ENCODE data around the gene TTC17.

Gene TTC17

DNA sequence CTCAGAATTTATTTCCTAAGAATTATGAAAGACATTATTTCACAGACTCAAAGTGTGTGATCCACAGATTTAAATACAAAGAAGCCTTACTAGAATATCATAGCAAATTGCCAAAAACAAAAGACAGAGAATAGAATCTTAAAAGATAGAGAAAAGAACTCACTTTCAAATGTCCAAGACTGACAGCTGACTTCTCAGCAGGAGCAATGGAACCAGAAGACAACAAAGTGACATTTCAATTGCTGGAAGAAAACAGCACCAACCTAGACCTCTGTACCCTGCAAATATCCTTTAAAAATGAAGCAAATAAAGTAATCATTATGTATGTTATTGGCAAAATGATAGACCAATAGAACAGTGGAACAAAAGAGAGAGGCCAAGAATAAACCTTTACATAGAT, 109.2 kb downstream of the TTC17 start:
- no peak for DNase-seq

GRCh38 chr11:43477491-43477890, 118.8 kb downstream of the TTC17 start:
- DNase-seq: peak; percentile 51 to 62

- DNase-seq: no peak
These were observed 127.4 kb downstream of the TTC17 start for GRCh38 chr11:43486141-43486540.

GRCh38 chr11:43489869-43490465, 131.2 kb downstream of the TTC17 start:
- no peak for DNase-seq

GRCh38 chr11:43492701-43493100, 134.0 kb downstream of the TTC17 start:
- DNase-seq: no peak

DNA sequence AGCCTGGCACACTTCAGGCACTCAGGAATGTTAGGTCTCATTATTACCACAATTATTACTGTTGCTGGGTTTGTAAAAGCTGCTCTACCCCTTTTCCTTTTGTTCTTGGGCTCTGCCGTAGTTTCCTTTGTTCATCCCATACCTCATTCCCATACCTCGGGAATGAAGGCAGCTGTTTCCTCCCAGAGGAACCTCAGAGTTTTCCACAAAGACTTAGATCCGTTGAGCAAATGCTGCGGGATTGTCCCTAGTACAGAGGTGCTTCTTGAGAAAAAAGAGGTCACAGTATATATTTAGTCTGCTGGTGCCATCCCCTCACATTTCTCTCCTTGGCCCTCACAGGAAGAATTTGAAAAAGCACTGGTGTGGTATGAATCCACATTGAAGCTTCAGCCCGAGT, 134.7 kb downstream of the TTC17 start:
- no peak for DNase-seq

DNA sequence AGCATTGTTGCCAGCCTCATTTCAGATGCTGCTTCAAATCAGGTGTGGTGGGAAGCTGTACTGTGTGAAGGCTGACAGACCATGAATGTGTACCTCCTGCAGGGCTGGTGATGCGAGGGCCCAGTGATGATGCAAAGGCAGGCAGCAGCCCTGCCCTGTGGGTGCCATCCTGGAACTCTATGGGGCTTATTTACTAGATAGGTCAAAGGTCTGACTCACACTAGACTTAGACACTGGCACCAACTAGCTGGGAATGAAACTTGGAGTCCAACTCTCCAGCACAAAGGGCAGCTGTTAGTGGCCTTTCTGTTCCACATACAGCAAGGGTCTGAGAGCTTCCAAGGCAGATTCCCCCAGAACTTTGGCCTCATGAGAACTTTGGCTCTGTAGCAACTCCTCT, 138.4 kb downstream of the TTC17 start:
- no peak for DNase-seq

DNA sequence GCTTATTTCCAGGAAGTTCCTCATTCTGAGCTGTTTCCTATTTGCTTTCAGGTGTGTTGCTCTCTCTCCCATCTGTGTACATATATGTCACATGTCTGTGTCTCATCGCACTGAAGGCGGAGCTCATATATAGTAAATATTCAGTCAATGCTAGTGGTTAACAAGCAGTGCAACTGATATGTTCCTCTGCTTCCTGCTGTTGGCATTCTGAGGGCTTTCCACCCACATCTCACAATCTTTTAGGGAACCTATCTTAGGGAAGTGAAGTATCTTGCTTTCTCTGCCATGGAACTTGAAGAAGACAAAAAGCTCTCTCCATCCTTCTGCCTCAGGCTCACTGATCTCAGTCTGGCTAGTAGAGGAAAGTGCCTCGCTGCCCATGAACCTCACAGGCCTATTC, 139.8 kb downstream of the TTC17 start:
- DNase-seq: peak; percentile 58 to 71

DNA sequence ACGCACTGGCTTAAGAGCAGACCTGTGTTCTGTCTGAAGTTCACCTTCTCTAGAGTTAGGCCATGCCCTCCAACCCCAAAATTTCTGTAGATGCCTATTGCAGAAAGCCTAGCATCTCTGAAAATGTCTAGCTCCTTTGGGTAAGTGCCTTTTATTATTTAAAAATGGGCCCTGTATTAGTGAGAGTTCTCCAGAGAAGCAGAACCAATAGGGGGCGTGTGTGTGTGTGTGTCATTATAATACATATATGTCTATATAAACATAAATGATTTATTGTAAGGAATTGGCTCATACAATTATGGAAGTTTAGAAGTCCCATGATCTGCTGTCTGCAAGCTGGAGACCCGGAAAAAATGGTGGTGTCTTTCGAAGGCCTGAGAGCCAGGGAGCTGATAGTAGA, 144.7 kb downstream of the TTC17 start:
- DNase-seq: no peak

DNA sequence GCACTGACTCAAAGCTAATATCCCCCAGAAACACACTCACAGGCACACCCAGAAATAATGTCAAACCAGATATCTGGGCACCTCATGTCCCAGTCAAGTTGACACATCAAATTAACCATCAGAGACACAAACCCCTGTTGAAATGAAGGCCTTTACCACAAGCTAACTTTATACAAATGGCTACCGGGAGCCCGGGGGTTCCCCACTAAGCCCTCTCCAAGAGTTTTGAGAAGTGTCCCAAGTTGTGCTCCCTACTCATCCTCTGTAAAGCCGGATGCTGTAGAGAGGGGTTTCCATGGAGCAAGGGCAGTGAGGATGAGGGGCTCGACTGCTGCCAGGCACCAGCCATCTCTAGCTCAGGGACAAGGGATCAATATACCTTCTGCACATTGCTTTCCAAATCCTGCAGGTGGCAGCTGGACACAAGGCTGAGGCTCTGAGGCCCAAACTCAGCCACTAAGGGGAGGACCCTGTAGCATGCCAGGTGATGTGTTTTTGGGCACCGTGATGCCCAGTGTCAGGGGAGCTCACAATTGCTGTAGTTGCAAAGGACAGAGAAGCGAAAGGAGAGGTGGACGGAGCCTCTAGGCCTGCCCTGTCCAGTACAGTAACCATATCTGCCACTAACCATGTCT, 145.7 kb downstream of the TTC17 start:
- DNase-seq: no peak

- no peak for DNase-seq
These were observed 146.5 kb downstream of the TTC17 start for GRCh38 chr11:43505171-43505570.

DNA sequence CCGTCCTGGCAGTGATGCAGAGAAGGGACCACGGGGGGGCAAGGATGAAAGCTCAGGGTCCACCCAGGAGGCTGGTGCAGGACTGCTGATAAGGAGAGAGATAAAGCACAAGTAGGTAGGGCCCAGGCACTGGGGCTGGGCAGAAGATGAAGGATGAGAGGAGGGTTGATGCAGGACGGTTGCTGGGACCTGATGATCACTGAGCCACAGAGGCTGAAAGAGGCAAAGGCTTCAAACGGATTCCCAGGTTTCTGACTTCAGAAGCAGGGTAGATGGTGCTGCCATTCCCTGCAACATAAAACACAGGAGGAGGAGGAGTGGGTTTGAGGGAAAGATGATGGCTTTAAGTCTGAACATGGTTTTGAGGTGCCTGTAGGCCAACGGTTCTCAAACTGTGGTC, 148.5 kb downstream of the TTC17 start:
- DNase-seq: no peak

DNA sequence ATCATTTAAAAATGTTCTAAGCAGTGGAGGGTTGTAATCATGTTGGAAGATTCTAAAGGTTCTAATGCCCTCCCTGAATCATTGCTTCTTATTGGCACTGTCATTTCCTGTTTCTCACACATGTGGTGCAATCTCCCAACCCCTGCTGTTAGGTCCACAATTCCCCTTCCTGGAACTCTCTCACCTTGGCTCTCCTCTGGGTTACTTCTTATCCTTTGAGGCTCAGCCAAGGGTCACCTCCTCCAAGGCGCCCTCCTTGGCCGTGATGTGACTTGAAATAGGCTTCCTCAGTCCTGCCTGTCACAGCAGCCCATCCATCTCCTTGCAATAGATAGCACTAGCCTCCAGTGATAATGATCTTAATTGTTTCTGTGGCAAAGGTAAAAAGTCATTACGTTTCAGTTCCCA, 149.8 kb downstream of the TTC17 start:
- peak in 1 of 2 donors; percentile 6 for DNase-seq

GRCh38 chr11:43511959-43512358, 153.2 kb downstream of the TTC17 start:
- no peak for DNase-seq

GRCh38 chr11:43515090-43515489, 156.4 kb downstream of the TTC17 start:
- DNase-seq: no peak

- no peak for DNase-seq
These were observed 157.7 kb downstream of the TTC17 start for GRCh38 chr11:43516316-43516850.

GRCh38 chr11:43517518-43517917, 158.8 kb downstream of the TTC17 start:
- DNase-seq: peak in 1 of 2 donors; percentile 9

DNA sequence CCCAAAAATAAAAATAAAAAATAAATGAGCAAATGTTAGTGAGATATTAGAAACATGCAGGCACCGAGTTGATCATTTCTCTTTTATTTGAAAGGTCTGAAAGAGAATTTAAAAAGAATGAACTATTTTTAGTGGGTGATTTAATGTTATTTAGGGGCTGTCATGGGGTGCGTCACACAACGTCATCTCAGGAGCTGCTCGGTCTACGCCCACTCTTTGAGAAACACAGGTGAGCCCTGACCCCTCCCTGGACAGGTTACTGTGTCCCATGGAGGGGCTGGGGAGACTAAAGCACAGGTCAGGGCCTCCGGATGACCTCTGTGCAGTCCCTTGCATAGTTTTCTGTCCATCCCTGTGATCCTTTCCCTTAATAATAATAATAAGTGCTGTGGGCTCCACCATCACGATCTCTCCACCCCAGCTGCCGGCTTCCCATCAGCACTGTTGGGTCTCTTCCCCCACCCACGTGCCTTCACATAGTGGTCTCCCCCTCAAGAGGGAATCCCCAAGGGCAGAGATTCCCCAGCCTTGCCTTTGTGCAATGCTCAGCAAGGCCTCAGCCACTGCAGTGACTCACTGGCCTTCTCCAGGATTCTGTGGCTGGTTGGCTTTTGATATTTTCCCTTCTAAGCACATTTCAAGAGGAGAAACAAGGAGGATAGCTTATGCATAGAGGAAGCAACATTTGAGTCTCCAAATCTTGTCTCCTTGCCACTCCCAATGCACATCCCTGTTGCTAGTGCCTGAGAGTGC, 159.9 kb downstream of the TTC17 start:
- no peak for DNase-seq

- DNase-seq: no peak
These were observed 162.8 kb downstream of the TTC17 start for GRCh38 chr11:43521471-43521870.

GRCh38 chr11:43523632-43524031, 164.9 kb downstream of the TTC17 start:
- DNase-seq: no peak

DNA sequence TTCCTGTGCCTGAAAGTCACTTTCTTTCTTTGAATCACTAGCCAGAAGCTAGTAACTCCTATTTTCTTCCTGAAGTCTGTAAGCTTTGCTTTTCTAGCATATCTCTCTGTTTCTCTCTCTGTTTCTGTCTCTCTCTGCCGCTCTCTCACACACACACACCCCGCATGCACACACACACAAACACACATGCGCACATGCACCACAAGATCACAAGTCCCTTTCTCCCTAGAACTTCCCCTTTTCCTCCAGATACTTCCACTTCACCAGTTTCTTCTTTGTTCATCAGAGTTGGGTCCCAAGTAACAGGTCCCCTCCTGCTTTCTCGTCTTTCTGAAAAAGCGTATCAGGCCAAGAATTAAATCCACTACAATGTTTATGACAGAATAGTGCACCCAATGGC, 173.3 kb downstream of the TTC17 start:
- DNase-seq: peak; percentile 9

DNA sequence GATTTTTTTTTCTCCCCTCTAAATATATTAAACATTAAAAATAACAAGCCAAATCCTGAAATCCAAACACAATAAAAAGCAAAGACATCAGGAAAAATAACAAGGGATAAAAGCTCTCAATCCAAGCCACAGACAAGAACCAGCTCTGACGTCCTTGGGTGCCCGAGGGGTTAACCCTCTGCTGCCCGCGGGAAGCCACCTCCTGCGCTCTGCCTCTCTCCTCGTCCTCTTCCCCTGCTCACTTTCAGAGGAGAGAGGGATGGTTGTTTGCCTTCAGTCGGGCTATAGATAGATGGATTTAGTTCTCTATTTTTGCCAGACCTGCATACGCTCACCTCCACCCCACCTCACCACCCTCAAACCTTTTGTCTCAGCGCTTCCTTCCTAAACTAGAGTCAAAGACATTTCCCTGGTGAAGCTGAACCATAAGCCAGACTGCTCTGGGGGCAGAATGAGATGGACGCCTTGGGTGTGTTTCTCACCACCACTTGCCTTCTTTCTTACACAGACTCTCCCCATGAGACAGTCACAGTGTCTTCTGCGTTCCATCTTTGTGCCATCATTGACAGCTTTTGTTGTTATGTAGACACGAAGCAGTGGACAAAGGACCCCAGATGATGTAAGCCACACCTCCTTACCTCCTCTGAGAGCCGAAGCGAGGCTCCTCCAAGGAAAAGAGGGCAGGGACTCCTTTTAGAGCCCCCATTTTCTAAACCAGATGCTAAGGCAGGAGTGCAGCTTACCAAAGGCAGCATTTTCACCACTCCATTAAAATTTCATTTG, 179.3 kb downstream of the TTC17 start:
- DNase-seq: no peak

GRCh38 chr11:43541993-43542392, 183.3 kb downstream of the TTC17 start:
- no peak for DNase-seq

All from inflammatory macrophage (primary cell).